B cell (primary cell): ENCODE measurements around the gene GRID1. TPM values are rescaled to one million over a fixed set of nuclear protein-coding genes. Genes with fewer than 3 reads are reported as not detected.

Source experiments
- ATAC-seq: fragments of 200-7000 bp; cut with Tn5 transposase; one replicate; pipeline ENCODE4 v1.10.0; 2021; ENCODE audit warnings: low read depth, mild to moderate bottlenecking, moderate number of reproducible peaks, moderate library complexity
- CTCF ChIA-PET: fragments of 350-600 bp; sonication (Branson Sonifier 250); formaldehyde crosslinking; loops from one replicate; lab custom pipeline; 2021; ENCODE audit warnings: antibody characterized with exemption, inconsistent platforms; lab: Charles Lee
- POLR2A ChIA-PET: fragments of 350-600 bp; sonication (Branson Sonifier 250); formaldehyde crosslinking; loops from one replicate; lab custom pipeline; 2021; ENCODE audit warnings: antibody characterized with exemption; lab: Charles Lee
- DNase-seq: peaks from one replicate; pipeline ENCODE4 v3.0.0; 2013
- H2AFZ ChIP-seq: 2 replicates; pipeline ENCODE4 v1.6.1; 2012; ENCODE audit warnings: mild to moderate bottlenecking, low read depth, low read length; ENCODE audit not compliant: insufficient read depth, poor library complexity, severe bottlenecking
- H3K27ac ChIP-seq, 2 donors: 1 replicate in 1 of 2; 2 replicates in 1 of 2; pipeline ENCODE4 v1.5.1; 2012 to 2013; ENCODE audit warnings: low read length in 2 of 2, mild to moderate bottlenecking in 2 of 2, moderate library complexity in 1 of 2
- H3K27me3 ChIP-seq, 4 experiments: fragments of 200-600 bp in 1 of 4; sonication (generic) in 1 of 4; replicated peaks in 1 of 4; 1 replicate in 2 of 4; 2 replicates in 2 of 4; pipeline versions ENCODE4 v1.6.1 to v1.7.0; 2013 to 2016; ENCODE audit warnings: low read length in 3 of 4, mild to moderate bottlenecking in 2 of 4, mixed read lengths in 1 of 4, moderate library complexity in 1 of 4; ENCODE audit not compliant: insufficient read depth in 4 of 4, control insufficient read depth in 3 of 4; ENCODE audit errors: control extremely low read depth in 1 of 4
- H3K36me3 ChIP-seq, 2 experiments: replicated peaks in 1 of 2; 1 replicate in 1 of 2; 2 replicates in 1 of 2; pipeline versions ENCODE4 v1.6.1 to v1.7.1; 2013; ENCODE audit warnings: low read length in 1 of 2; ENCODE audit not compliant: insufficient read depth in 2 of 2, control insufficient read depth in 1 of 2; ENCODE audit errors: control extremely low read depth in 1 of 2, extremely low read depth in 1 of 2
- H3K4me1 ChIP-seq, 2 donors: fragments of 200-600 bp in 1 of 2; sonication (generic) in 1 of 2; 1 replicate in 1 of 2; 2 replicates in 1 of 2; pipeline versions ENCODE4 v1.5.1 to v1.6.1; 2013 to 2017; ENCODE audit warnings: low read length in 2 of 2; ENCODE audit not compliant: control insufficient read depth in 2 of 2, insufficient read depth in 2 of 2
- H3K4me2 ChIP-seq: replicated peaks from 2 replicates; pipeline ENCODE3; 2012; ENCODE audit warnings: mild to moderate bottlenecking, low read depth, low read length; ENCODE audit not compliant: poor library complexity, severe bottlenecking
- H3K4me3 ChIP-seq, 5 experiments: fragments of 200-600 bp in 1 of 5; sonication (generic) in 1 of 5; 1 replicate in 3 of 5; 2 replicates in 2 of 5; pipeline versions ENCODE4 v1.5.1 to v1.7.0; 2011 to 2016; ENCODE audit warnings: low read length in 4 of 5, mild to moderate bottlenecking in 4 of 5, low read depth in 2 of 5, control low read depth in 1 of 5, moderate library complexity in 1 of 5; ENCODE audit not compliant: insufficient read depth in 1 of 5; ENCODE audit errors: control extremely low read depth in 1 of 5, extremely low read depth in 1 of 5
- H3K79me2 ChIP-seq: fragments of 200-600 bp; sonication (generic); one replicate; pipeline ENCODE4 v1.6.0; 2016; ENCODE audit warnings: low read length; ENCODE audit not compliant: control insufficient read depth, insufficient read depth
- H3K9ac ChIP-seq: fragments of 200-600 bp; sonication (generic); 2 replicates; pipeline ENCODE4 v1.6.1; 2017; ENCODE audit warnings: mild to moderate bottlenecking, low read length, moderate library complexity
- H3K9me3 ChIP-seq, 3 donors: one replicate each; pipeline versions ENCODE4 v1.6.1 to v1.7.1; 2013; ENCODE audit warnings: low read length in 2 of 3; ENCODE audit not compliant: control insufficient read depth in 2 of 3, insufficient read depth in 1 of 3; ENCODE audit errors: control extremely low read depth in 1 of 3
- H4K20me1 ChIP-seq: 2 replicates; pipeline ENCODE4 v1.6.0; 2012; ENCODE audit warnings: mild to moderate bottlenecking, low read length; ENCODE audit not compliant: insufficient read depth, control insufficient read depth, poor library complexity, severe bottlenecking
- H3K27ac Mint-ChIP-seq: one replicate; pipeline ENCODE4 v1.8.0; 2021; ENCODE audit warnings: mixed read lengths
- H3K27me3 Mint-ChIP-seq: one replicate; pipeline ENCODE4 v1.8.0; 2021; ENCODE audit warnings: mixed read lengths
- H3K4me1 Mint-ChIP-seq: one replicate; pipeline ENCODE4 v1.8.0; 2021; ENCODE audit warnings: mixed read lengths
- H3K4me3 Mint-ChIP-seq: one replicate; pipeline ENCODE4 v1.8.0; 2021; ENCODE audit warnings: mixed read lengths
- H3K9me3 Mint-ChIP-seq: one replicate; pipeline ENCODE4 v1.8.0; 2022; ENCODE audit warnings: mixed read lengths; ENCODE audit not compliant: insufficient read depth
- CTCF ChIP-seq: fragments of 200-600 bp; IDR thresholded peaks from one replicate; pipeline ENCODE4 v1.8.0; 2022; ENCODE audit warnings: antibody characterized with exemption, mild to moderate bottlenecking
- EZH2 ChIP-seq: IDR thresholded peaks from 2 replicates; pipeline ENCODE4 v1.6.1; 2012; ENCODE audit warnings: borderline replicate concordance, low read depth, mild to moderate bottlenecking, moderate library complexity, low read length; ENCODE audit not compliant: insufficient read depth, poor library complexity, severe bottlenecking
- WGBS: methylation state at CpG from one replicate; pipeline ENCODE4 v1.1.5; 2013; ENCODE audit warnings: missing lambda C conversion rate; ENCODE audit not compliant: insufficient coverage; 5-methylcytosine and 5-hydroxymethylcytosine counted together
- intact Hi-C: fragments of 100-400 bp; cut with micrococcal nuclease; formaldehyde crosslinking; loops from one replicate; pipeline ENCODE4 v1.10.0; 2022
- polyA plus RNA-seq: library from polyadenylated mRNA; depleted of rRNA; stranded (reverse); fragments of >200 nt; gene quantifications from 2 replicates; pipeline ENCODE4 v1.2.3, GENCODE V29; 2012
- total RNA-seq, 2 donors: library from RNA; stranded (reverse); fragments of 120-200 nt in 1 of 2; gene quantifications; 1 replicate in 1 of 2; 2 replicates in 1 of 2; pipeline versions ENCODE4 v1.2.3 to v1.2.4, GENCODE V29; 2013 to 2022

GRID1 gene
- total and polyA plus RNA-seq, 2 donors (not counting 1 experiment from before 2014, with no cell fraction given), result not detected

- TF ChIP-seq CTCF (no peak), EZH2 (no peak)
- Histone ChIP-seq H3K4me1 (no peaks in the 10 kb centered on the region), H3K79me2 (no peaks in the 10 kb centered on the region), H3K27ac (no peak overlapping the region), H3K9me3 (no peaks in the 10 kb centered on the region), H3K27me3 (no peaks in the 10 kb centered on the region), H3K4me2 (no peak overlapping the region), H3K9ac (no peak overlapping the region), H3K36me3 (no peaks in the 10 kb centered on the region), H2AFZ (no peak overlapping the region), H4K20me1 (no peaks in the 10 kb centered on the region), H3K4me3 (no peak overlapping the region)
- ChIA-PET POLR2A (no interaction called here), CTCF (no interaction called here)
- intact Hi-C loops, result no loop called here
- Mint-ChIP-seq H3K4me1 (no peaks in the 10 kb centered on the region), H3K27ac (no peak overlapping the region), H3K4me3 (no peak overlapping the region), H3K27me3 (peaks cover 23% of the 10 kb centered on the region), H3K9me3 (no peaks in the 10 kb centered on the region)
- WGBS, result 56% methylated on average over 3 of the region's 3 CpGs
- ATAC-seq (no peak), DNase-seq (no peak)
Observed at GRCh38 chr10:86064219-86064618, 302.4 kb downstream of the GRID1 start.

- no peaks in the 10 kb centered on the region for H3K9me3 Mint-ChIP-seq
- Histone ChIP-seq H2AFZ (no peak overlapping the region), H3K4me1 (no peaks in the 10 kb centered on the region), H3K27me3 (no peaks in the 10 kb centered on the region), H3K27ac (no peak overlapping the region), H3K4me2 (no peak overlapping the region), H3K36me3 (no peaks in the 10 kb centered on the region), H3K79me2 (no peaks in the 10 kb centered on the region), H3K9me3 (no peaks in the 10 kb centered on the region), H3K4me3 (no peak overlapping the region), H3K9ac (no peak overlapping the region), H4K20me1 (no peaks in the 10 kb centered on the region)
- no peak overlapping the region for H3K4me3 Mint-ChIP-seq
- WGBS, result 80% methylated on average over 1 of the region's 1 CpG
- POLR2A ChIA-PET, result no interaction called here
- intact Hi-C loops, result no loop called here
- peaks cover 27% of the 10 kb centered on the region for H3K27me3 Mint-ChIP-seq
- no peak for TF ChIP-seq EZH2
- CTCF ChIA-PET, result no interaction called here
- H3K4me1 Mint-ChIP-seq, result no peaks in the 10 kb centered on the region
- no peak overlapping the region for H3K27ac Mint-ChIP-seq
- ATAC-seq, result no peak
- DNase-seq, result no peak
Observed at GRCh38 chr10:86063341-86063740, 303.3 kb downstream of the GRID1 start.
